ENCODE results near the gene SORD.

SORD gene

GRCh38 chr15:45118131-45118588, 95.2 kb downstream of the SORD start:
- DNase-seq = no peak

GRCh38 chr15:45118996-45119395, 96.0 kb downstream of the SORD start:
- no peak for DNase-seq

GRCh38 chr15:45120081-45120972, 97.3 kb downstream of the SORD start:
- no peak for DNase-seq

- no peak for DNase-seq
Measured at GRCh38 chr15:45121020-45121419, 98.0 kb downstream of the SORD start.

GRCh38 chr15:45121706-45122417, 98.9 kb downstream of the SORD start:
- DNase-seq = no peak

GRCh38 chr15:45122719-45123118, 99.7 kb downstream of the SORD start:
- no peak for DNase-seq

GRCh38 chr15:45123397-45123796, 100.4 kb downstream of the SORD start:
- DNase-seq = no peak

- DNase-seq = no peak
Measured at GRCh38 chr15:45126535-45127158, 103.7 kb downstream of the SORD start.
